NCI-H345 (cell line): ENCODE data around the gene BACE2.
A peak's percentile ranks its signal among the peaks of the same experiment; 100 is the strongest.
"Not testable (repeated sequence)": the region's sequence is repeated elsewhere in the genome, so short reads cannot be mapped to it uniquely, and the experiment has no call there.

Experiments used
- DNase-seq: peaks from one replicate; lab custom pipeline; 2025; lab: John Stamatoyannopoulos, UW

Gene BACE2

GRCh38 chr21:41185802-41186201, 17.8 kb downstream of the BACE2 start:
- DNase-seq = no peak

- DNase-seq = peak; percentile 75
Observed at GRCh38 chr21:41186755-41187536, 19.0 kb downstream of the BACE2 start.

- DNase-seq = peak; percentile 34
Observed at GRCh38 chr21:41187537-41188025, 19.6 kb downstream of the BACE2 start.

- no peak for DNase-seq
Observed at GRCh38 chr21:41188486-41189149, 20.7 kb downstream of the BACE2 start.

GRCh38 chr21:41189150-41189745, 21.3 kb downstream of the BACE2 start:
- no peak for DNase-seq

- not testable (repeated sequence) for DNase-seq
Observed at GRCh38 chr21:41192552-41192951, 24.6 kb downstream of the BACE2 start.

GRCh38 chr21:41195311-41195710, 27.4 kb downstream of the BACE2 start:
- no peak for DNase-seq

- DNase-seq = no peak
Observed at GRCh38 chr21:41196993-41197392, 29.0 kb downstream of the BACE2 start.

- no peak for DNase-seq
Observed at GRCh38 chr21:41197582-41197981, 29.6 kb downstream of the BACE2 start.

- not testable (repeated sequence) for DNase-seq
Observed at GRCh38 chr21:41198647-41199046, 30.7 kb downstream of the BACE2 start.

GRCh38 chr21:41199123-41199522, 31.2 kb downstream of the BACE2 start:
- no peak for DNase-seq

- DNase-seq = no peak
Observed at GRCh38 chr21:41199588-41199987, 31.6 kb downstream of the BACE2 start.

- DNase-seq = no peak
Observed at GRCh38 chr21:41201385-41201784, 33.4 kb downstream of the BACE2 start.

GRCh38 chr21:41204736-41205135, 36.8 kb downstream of the BACE2 start:
- no peak for DNase-seq

- peak; percentile 78 for DNase-seq
Observed at GRCh38 chr21:41207401-41208375, 39.7 kb downstream of the BACE2 start.

GRCh38 chr21:41208376-41208763, 40.4 kb downstream of the BACE2 start:
- DNase-seq = no peak

- no peak for DNase-seq
Observed at GRCh38 chr21:41209016-41209619, 41.2 kb downstream of the BACE2 start.

GRCh38 chr21:41210426-41211059, 42.6 kb downstream of the BACE2 start:
- DNase-seq = no peak

- no peak for DNase-seq
Observed at GRCh38 chr21:41211060-41211805, 43.3 kb downstream of the BACE2 start.

GRCh38 chr21:41213021-41213420, 45.1 kb downstream of the BACE2 start:
- no peak for DNase-seq
